GM12878 (cell line): ENCODE measurements around the gene USP31.

ENCODE experiments used
- BHLHE40 ChIP-seq, 2 experiments: fragments of 450-650 bp in 1 of 2; IDR thresholded peaks; 2 replicates each; pipeline ENCODE4 v1.6.1; 2011 to 2017; ENCODE audit warnings: low read depth in 2 of 2, borderline replicate concordance in 1 of 2, improper control_type of control experiment in 1 of 2, low read length in 1 of 2, mild to moderate bottlenecking in 1 of 2
- CTCF ChIP-seq, 3 experiments: IDR thresholded peaks in 2 of 3; conservative IDR thresholded peaks in 1 of 3; 2 replicates each; pipeline ENCODE4 v1.5.1; 2011; ENCODE audit warnings: low read depth in 3 of 3, low read length in 3 of 3, mild to moderate bottlenecking in 3 of 3, control low read depth in 2 of 3, moderate library complexity in 2 of 3, inconsistent platforms in 1 of 3, mixed read lengths in 1 of 3; ENCODE audit not compliant: control insufficient read depth in 2 of 3, insufficient read depth in 1 of 3; ENCODE audit errors: extremely low read depth in 1 of 3
- EZH2 ChIP-seq: IDR thresholded peaks from 2 replicates; pipeline ENCODE4 v1.6.1; 2012; ENCODE audit warnings: low read depth, mild to moderate bottlenecking, control low read depth, inconsistent platforms, low read length, borderline replicate concordance; ENCODE audit not compliant: control insufficient read depth
- GABPA ChIP-seq: IDR thresholded peaks from 2 replicates; pipeline ENCODE4 v1.6.1; 2014; ENCODE audit warnings: antibody characterized with exemption, low read depth, mild to moderate bottlenecking, inconsistent platforms
- IRF5 ChIP-seq: fragments of 450-650 bp; IDR thresholded peaks from 2 replicates; pipeline ENCODE4 v1.6.1; 2017; ENCODE audit warnings: borderline replicate concordance
- POLR2AphosphoS2 ChIP-seq: IDR thresholded peaks from 2 replicates; pipeline ENCODE4 v1.6.1; 2011; ENCODE audit warnings: low read depth, mild to moderate bottlenecking, low read length, improper control_type of control experiment, moderate library complexity
- POLR2AphosphoS5 ChIP-seq: IDR thresholded peaks from 2 replicates; pipeline ENCODE4 v1.6.1; 2011; ENCODE audit warnings: mild to moderate bottlenecking, low read length, inconsistent platforms
- SREBF2 ChIP-seq: IDR thresholded peaks from 2 replicates; pipeline ENCODE4 v1.6.1; 2012; ENCODE audit warnings: mild to moderate bottlenecking, low read length
- TAF1 ChIP-seq: IDR thresholded peaks from 2 replicates; pipeline ENCODE4 v1.6.1; 2011; ENCODE audit warnings: mild to moderate bottlenecking, low read depth, low read length, borderline replicate concordance
- TF ChIP-seq, protein P1 (sequence below): IDR thresholded peaks from 2 replicates; pipeline ENCODE4 v1.6.1; 2012; ENCODE audit warnings: low read depth, low read length, improper control_type of control experiment
- TF ChIP-seq, protein P2 (sequence below): fragments of 450-650 bp; IDR thresholded peaks from 2 replicates; pipeline ENCODE4 v1.6.1; 2016; ENCODE audit warnings: mild to moderate bottlenecking

DNA sequence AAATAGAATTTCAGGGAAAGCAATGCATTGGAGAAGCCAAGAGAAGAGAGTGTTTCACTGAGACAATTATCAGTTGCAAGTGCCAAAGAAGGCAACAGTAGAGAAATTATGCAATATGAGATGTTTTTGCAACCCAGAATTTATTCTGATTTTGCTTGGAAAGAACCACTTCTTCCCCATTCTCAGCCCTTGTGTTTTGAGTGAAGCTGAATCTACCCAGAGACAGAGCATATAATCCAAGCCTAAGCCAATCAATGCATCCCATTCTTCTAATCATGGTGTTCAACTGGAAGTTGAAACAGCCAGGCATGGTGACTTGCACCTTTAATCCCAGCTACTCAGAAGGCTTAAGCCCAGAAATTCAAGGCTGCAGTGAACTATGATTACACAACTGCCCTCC lies 26.4 kb upstream of the USP31 start:
- TF ChIP-seq, protein P1, sequence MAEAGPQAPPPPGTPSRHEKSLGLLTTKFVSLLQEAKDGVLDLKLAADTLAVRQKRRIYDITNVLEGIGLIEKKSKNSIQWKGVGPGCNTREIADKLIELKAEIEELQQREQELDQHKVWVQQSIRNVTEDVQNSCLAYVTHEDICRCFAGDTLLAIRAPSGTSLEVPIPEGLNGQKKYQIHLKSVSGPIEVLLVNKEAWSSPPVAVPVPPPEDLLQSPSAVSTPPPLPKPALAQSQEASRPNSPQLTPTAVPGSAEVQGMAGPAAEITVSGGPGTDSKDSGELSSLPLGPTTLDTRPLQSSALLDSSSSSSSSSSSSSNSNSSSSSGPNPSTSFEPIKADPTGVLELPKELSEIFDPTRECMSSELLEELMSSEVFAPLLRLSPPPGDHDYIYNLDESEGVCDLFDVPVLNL, result no peak
- TF ChIP-seq, protein P2, sequence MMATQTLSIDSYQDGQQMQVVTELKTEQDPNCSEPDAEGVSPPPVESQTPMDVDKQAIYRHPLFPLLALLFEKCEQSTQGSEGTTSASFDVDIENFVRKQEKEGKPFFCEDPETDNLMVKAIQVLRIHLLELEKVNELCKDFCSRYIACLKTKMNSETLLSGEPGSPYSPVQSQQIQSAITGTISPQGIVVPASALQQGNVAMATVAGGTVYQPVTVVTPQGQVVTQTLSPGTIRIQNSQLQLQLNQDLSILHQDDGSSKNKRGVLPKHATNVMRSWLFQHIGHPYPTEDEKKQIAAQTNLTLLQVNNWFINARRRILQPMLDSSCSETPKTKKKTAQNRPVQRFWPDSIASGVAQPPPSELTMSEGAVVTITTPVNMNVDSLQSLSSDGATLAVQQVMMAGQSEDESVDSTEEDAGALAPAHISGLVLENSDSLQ, result no peak
- no peak for TF ChIP-seq TAF1
- no peak for TF ChIP-seq POLR2AphosphoS5
- TF ChIP-seq IRF5, result no peak
- TF ChIP-seq POLR2AphosphoS2, result no peak
- no peak for TF ChIP-seq SREBF2
- TF ChIP-seq CTCF (IDR thresholded peaks at IDR 0.05 in 2 of 3, conservative IDR thresholded peaks at IDR 0.05 in 1 of 3; ENCODE audit: control insufficient read depth in 2 of 3, extremely low read depth in 1 of 3, insufficient read depth in 1 of 3, low read depth in 3 of 3, low read length in 3 of 3), result no peak
- TF ChIP-seq GABPA, result no peak
- TF ChIP-seq EZH2, result no peak
- TF ChIP-seq BHLHE40 (IDR thresholded peaks at IDR 0.05; ENCODE audit: borderline replicate concordance in 1 of 2, low read depth in 2 of 2, low read length in 1 of 2), result no peak
